ENCODE data around the gene UNK.
"Not testable (repeated sequence)": the region's sequence is repeated elsewhere in the genome, so short reads cannot be mapped to it uniquely, and the experiment has no call there.

GRCh38 chr17:75868730-75869281 lies 84.2 kb downstream of the UNK start:
- TF ChIP-seq POLR2A, POLR2AphosphoS5 (IDR thresholded peaks at IDR 0.05): not testable (repeated sequence)
- TF ChIP-seq, protein P1, sequence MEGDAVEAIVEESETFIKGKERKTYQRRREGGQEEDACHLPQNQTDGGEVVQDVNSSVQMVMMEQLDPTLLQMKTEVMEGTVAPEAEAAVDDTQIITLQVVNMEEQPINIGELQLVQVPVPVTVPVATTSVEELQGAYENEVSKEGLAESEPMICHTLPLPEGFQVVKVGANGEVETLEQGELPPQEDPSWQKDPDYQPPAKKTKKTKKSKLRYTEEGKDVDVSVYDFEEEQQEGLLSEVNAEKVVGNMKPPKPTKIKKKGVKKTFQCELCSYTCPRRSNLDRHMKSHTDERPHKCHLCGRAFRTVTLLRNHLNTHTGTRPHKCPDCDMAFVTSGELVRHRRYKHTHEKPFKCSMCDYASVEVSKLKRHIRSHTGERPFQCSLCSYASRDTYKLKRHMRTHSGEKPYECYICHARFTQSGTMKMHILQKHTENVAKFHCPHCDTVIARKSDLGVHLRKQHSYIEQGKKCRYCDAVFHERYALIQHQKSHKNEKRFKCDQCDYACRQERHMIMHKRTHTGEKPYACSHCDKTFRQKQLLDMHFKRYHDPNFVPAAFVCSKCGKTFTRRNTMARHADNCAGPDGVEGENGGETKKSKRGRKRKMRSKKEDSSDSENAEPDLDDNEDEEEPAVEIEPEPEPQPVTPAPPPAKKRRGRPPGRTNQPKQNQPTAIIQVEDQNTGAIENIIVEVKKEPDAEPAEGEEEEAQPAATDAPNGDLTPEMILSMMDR (IDR thresholded peaks at IDR 0.05 in 8 of 11, conservative IDR thresholded peaks at IDR 0.05 in 3 of 11): not testable (repeated sequence)

Measured in spleen (tissue), 7 donors.